AG04449 (cell line): ENCODE measurements around the gene OPN1LW.
"Not testable (repeated sequence)": the region's sequence is repeated elsewhere in the genome, so short reads cannot be mapped to it uniquely, and the experiment has no call there.

ENCODE experiments used
- CTCF ChIA-PET: fragments of 350-600 bp; formaldehyde crosslinking; extraction: SDS; loops from one replicate; lab custom pipeline; 2021; ENCODE audit warnings: antibody characterized with exemption; lab: Yijun Ruan, JAX
- POLR2A ChIA-PET: fragments of 400-600, 350-600 bp; formaldehyde crosslinking; extraction: SDS; loops from one replicate; lab custom pipeline; 2020; ENCODE audit warnings: antibody characterized with exemption, inconsistent platforms; lab: Yijun Ruan, JAX
- DNase-seq: peaks from one replicate; pipeline ENCODE4 v3.0.0-alpha.2; 2010; ENCODE audit warnings: low read depth, low spot score
- H3K4me3 ChIP-seq: 2 replicates; pipeline ENCODE4 v1.5.1; 2011; ENCODE audit warnings: low read depth, mild to moderate bottlenecking, control low read depth, low read length
- CTCF ChIP-seq: IDR thresholded peaks from one replicate; pipeline ENCODE4 v1.5.1; 2011; ENCODE audit warnings: mild to moderate bottlenecking, moderate library complexity, low read length, control low read depth, inconsistent platforms; ENCODE audit not compliant: insufficient read depth; ENCODE audit errors: missing control alignments

The OPN1LW gene

GRCh38 chrX:154140742-154141141 lies 3.3 kb upstream of the OPN1LW start:
- no peak for DNase-seq
- ChIA-PET POLR2A (no interaction called here), CTCF (no interaction called here)
- TF ChIP-seq CTCF, result no peak
- no peak overlapping the region for H3K4me3 ChIP-seq

GRCh38 chrX:154142386-154142785 lies 1.7 kb upstream of the OPN1LW start:
- no peak for DNase-seq
- ChIA-PET POLR2A (no interaction called here), CTCF (no interaction called here)
- TF ChIP-seq CTCF, result no peak
- no peak overlapping the region for H3K4me3 ChIP-seq

GRCh38 chrX:154142950-154143745 lies 895 bp upstream of the OPN1LW start:
- no peak for DNase-seq
- H3K4me3 ChIP-seq, result no peak overlapping the region
- CTCF ChIA-PET, result no interaction called here
- POLR2A ChIA-PET, result no interaction called here
- TF ChIP-seq CTCF, result no peak

- POLR2A ChIA-PET, result not testable (repeated sequence)
Observed at GRCh38 chrX:154151030-154151429, 7.0 kb downstream of the OPN1LW start.

GRCh38 chrX:154156221-154156620 lies 12.2 kb downstream of the OPN1LW start:
- DNase-seq, POLR2A ChIA-PET, H3K4me3 ChIP-seq, CTCF ChIA-PET: not testable (repeated sequence)

More at GRCh38 chrX:154151030-154151429, 7.0 kb downstream of the OPN1LW start:
- DNase-seq, CTCF ChIA-PET, H3K4me3 ChIP-seq: not testable (repeated sequence)

GRCh38 chrX:154157207-154157606 lies 13.2 kb downstream of the OPN1LW start:
- DNase-seq, H3K4me3 ChIP-seq, POLR2A ChIA-PET, CTCF ChIA-PET: not testable (repeated sequence)

- POLR2A ChIA-PET, CTCF ChIA-PET: not testable (repeated sequence)
Observed at GRCh38 chrX:154159345-154159744, 15.3 kb downstream of the OPN1LW start.

GRCh38 chrX:154164902-154165301 lies 20.9 kb downstream of the OPN1LW start:
- POLR2A ChIA-PET, CTCF ChIA-PET, DNase-seq, H3K4me3 ChIP-seq: not testable (repeated sequence)

More at GRCh38 chrX:154159345-154159744, 15.3 kb downstream of the OPN1LW start:
- not testable (repeated sequence) for DNase-seq, H3K4me3 ChIP-seq

- DNase-seq, CTCF ChIA-PET, H3K4me3 ChIP-seq, POLR2A ChIA-PET: not testable (repeated sequence)
Observed at GRCh38 chrX:154168384-154168783, 24.3 kb downstream of the OPN1LW start.

- DNase-seq, POLR2A ChIA-PET, CTCF ChIA-PET, H3K4me3 ChIP-seq: not testable (repeated sequence)
Observed at GRCh38 chrX:154172535-154172943, 28.5 kb downstream of the OPN1LW start.

GRCh38 chrX:154174356-154174755 lies 30.3 kb downstream of the OPN1LW start:
- DNase-seq, POLR2A ChIA-PET, CTCF ChIA-PET, H3K4me3 ChIP-seq: not testable (repeated sequence)

GRCh38 chrX:154182296-154182695 lies 38.3 kb downstream of the OPN1LW start, which contains the start of gene OPN1MW:
Gene OPN1MW, plus strand, starts transcription at chrX:154182596. Its CDS starts 82 bp downstream, at chrX:154182678.
- CTCF ChIA-PET, H3K4me3 ChIP-seq, DNase-seq, POLR2A ChIA-PET: not testable (repeated sequence)

- CTCF ChIA-PET, DNase-seq, H3K4me3 ChIP-seq, POLR2A ChIA-PET: not testable (repeated sequence)
Observed at GRCh38 chrX:154183794-154184193, 39.8 kb downstream of the OPN1LW start.
